22Rv1 (cell line): Measurements from ENCODE around the gene DBNL.

Source experiments
- CTCF ChIP-seq: fragments of 450-650 bp; IDR thresholded peaks from 2 replicates; pipeline ENCODE4 v1.5.1; 2017; ENCODE audit warnings: mild to moderate bottlenecking
- ZFX ChIP-seq: fragments of 450-650 bp; IDR thresholded peaks from 2 replicates; pipeline ENCODE4 v1.6.1; 2017; ENCODE audit warnings: antibody characterized with exemption, borderline replicate concordance

GRCh38 chr7:44099669-44100068 lies 55.2 kb downstream of the DBNL start:
- TF ChIP-seq CTCF (no peak), ZFX (no peak)
